ENCODE results near the gene HYI.

- TF ChIP-seq CTCF (conservative IDR thresholded peaks at IDR 0.05; ENCODE audit: low read depth, low read length) = no peak
- no peak for TF ChIP-seq EZH2phosphoT487 (IDR thresholded peaks at IDR 0.05; ENCODE audit: borderline replicate concordance, low read length)
These were observed 18.3 kb downstream of the HYI start for GRCh38 chr1:43435146-43436145.
